NCI-H1417 treated with DMSO at 0.1 percent for 48 hours (cell line): ENCODE results near the gene BEST2.
"Not testable (repeated sequence)": the region's sequence is repeated elsewhere in the genome, so short reads cannot be mapped to it uniquely, and the experiment has no call there.

ENCODE experiments used
- DNase-seq: peaks from one replicate; lab custom pipeline; 2025; lab: John Stamatoyannopoulos, UW

BEST2 gene

GRCh38 chr19:12787458-12787857, 35.9 kb downstream of the BEST2 start:
- no peak for DNase-seq

GRCh38 chr19:12788042-12788681, 36.6 kb downstream of the BEST2 start:
- DNase-seq: no peak

DNA sequence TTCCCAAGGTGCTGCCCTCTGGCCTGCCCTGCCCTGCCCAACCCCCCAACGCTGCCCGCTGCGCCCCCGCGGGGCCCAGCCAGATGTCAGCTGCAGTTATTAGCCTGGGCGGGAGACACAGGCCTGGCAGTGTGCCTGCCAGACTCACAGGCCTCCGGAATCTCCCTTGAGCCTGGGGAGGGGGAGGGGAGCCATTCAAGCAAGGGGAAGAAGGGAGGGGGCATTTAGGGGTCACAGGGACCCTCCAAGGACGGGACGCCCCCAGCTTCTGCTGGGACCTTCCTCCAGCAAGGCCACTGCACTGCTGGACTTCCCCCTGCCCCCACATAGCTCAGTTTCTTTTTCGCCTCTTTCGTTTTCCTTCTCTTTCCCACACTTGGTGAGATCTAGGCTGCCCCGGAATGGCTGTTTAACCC, 37.1 kb downstream of the BEST2 start:
- peak; percentile 35 for DNase-seq

DNA sequence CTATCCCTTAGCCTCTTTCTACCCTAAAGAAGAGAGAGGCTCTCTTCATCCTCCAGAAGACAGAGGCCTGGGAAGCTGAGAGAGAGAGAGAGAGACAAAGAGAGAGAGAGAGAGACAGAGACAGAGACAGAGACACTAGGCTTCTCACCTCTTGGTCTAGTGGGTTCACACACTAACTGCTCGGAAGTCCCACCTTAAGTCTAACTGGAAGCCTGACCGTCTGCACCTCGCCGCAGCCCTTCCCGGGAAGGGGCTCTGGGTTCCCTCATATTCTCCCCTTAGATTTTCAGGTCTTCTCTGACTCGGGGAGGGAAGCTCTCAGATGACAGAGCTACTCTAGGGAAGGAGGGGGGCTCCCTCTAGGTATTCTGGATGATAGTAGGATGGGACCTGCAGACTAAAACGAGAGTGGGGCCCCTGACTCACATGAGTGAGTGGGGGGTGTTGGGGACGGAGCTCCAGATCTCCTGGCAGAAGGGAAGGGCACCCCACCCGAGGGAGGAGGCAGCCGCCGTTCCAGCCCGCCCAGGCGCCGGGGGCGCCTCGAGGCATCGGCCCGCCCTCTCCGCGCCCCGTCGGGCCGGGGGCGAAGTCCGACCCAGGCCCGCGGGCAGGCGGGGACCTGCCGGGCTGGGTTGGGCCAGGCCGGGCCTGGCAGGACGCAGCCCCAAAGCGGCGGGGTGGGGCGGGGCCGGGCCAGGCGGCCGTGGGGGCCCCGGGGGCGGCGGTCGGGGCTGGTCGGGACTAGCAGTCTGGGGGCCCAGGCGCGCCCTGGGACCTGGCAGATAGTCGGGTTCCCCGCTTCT, 37.7 kb downstream of the BEST2 start:
- no peak for DNase-seq

GRCh38 chr19:12789904-12790619, 38.5 kb downstream of the BEST2 start:
- DNase-seq: peak; percentile 63

- DNase-seq: no peak
Measured at GRCh38 chr19:12790628-12791344, 39.2 kb downstream of the BEST2 start.

DNA sequence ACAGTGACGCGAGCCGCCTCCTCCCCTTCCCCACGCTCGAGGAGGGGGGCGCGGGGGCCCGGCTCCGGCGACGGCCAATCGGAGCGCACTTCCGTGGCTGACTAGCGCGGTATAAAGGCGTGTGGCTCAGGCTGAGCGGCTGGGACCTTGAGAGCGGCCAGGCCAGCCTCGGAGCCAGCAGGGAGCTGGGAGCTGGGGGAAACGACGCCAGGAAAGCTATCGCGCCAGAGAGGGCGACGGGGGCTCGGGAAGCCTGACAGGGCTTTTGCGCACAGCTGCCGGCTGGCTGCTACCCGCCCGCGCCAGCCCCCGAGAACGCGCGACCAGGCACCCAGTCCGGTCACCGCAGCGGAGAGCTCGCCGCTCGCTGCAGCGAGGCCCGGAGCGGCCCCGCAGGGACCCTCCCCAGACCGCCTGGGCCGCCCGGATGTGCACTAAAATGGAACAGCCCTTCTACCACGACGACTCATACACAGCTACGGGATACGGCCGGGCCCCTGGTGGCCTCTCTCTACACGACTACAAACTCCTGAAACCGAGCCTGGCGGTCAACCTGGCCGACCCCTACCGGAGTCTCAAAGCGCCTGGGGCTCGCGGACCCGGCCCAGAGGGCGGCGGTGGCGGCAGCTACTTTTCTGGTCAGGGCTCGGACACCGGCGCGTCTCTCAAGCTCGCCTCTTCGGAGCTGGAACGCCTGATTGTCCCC, 39.9 kb downstream of the BEST2 start, which contains the start of gene JUNB:
JUNB (plus strand) TSS at position 142 of the 706 bp plus-strand sequence; CDS start at position 428, 286 bp downstream.
- peak; percentile 73 for DNase-seq

DNA sequence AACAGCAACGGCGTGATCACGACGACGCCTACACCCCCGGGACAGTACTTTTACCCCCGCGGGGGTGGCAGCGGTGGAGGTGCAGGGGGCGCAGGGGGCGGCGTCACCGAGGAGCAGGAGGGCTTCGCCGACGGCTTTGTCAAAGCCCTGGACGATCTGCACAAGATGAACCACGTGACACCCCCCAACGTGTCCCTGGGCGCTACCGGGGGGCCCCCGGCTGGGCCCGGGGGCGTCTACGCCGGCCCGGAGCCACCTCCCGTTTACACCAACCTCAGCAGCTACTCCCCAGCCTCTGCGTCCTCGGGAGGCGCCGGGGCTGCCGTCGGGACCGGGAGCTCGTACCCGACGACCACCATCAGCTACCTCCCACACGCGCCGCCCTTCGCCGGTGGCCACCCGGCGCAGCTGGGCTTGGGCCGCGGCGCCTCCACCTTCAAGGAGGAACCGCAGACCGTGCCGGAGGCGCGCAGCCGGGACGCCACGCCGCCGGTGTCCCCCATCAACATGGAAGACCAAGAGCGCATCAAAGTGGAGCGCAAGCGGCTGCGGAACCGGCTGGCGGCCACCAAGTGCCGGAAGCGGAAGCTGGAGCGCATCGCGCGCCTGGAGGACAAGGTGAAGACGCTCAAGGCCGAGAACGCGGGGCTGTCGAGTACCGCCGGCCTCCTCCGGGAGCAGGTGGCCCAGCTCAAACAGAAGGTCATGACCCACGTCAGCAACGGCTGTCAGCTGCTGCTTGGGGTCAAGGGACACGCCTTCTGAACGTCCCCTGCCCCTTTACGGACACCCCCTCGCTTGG, 40.7 kb downstream of the BEST2 start:
- DNase-seq: no peak

GRCh38 chr19:12792853-12793289, 41.3 kb downstream of the BEST2 start:
- DNase-seq: no peak

- peak; percentile 58 for DNase-seq
Measured at GRCh38 chr19:12793290-12794195, 42.0 kb downstream of the BEST2 start.

- DNase-seq: no peak
Measured at GRCh38 chr19:12794196-12794941, 42.8 kb downstream of the BEST2 start.

GRCh38 chr19:12794971-12795381, 43.4 kb downstream of the BEST2 start:
- DNase-seq: no peak

DNA sequence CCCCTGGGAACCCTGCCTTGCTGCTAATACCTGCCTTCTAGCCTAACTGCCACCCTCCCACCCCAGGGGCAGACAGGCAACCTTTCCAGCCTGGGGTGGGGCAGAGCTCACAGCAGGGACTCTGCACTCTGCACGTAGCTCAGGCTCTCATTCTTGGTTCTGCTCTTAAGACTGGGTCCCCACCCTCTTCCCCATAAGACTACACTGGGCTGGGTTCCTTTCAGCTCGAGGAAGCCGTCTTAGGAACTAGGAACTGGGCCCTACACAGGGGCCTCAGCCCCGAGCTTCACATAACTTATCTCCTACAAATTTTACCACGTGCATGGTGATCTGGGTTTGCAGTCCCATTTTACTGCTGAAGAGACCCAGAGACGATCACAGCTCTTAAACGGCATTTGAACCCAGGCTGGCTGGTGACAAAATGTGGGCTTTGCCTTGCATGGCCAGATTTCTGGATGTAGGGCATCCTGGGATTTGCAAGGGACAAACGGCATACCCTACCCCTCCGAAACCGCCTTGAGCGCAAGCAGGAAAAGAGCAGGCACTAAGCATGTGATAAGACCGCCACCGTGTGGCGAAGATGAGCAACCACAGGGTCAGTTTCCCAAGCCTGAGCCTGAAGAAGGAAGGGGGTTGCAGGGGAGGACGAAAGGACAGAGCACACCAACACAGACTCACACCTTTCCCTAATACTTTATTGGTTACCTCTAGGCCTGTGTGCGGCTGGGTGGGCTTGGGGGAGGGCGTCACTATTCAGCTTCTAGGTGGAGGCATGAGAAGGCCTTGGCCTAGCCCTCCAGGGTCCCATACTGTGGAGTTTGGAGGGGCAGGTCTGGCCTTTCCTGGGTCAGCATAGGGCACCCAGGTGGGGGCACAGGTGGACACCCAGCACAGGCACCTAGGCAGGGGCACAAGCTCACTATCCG, 44.8 kb downstream of the BEST2 start:
- DNase-seq: peak; percentile 48

DNA sequence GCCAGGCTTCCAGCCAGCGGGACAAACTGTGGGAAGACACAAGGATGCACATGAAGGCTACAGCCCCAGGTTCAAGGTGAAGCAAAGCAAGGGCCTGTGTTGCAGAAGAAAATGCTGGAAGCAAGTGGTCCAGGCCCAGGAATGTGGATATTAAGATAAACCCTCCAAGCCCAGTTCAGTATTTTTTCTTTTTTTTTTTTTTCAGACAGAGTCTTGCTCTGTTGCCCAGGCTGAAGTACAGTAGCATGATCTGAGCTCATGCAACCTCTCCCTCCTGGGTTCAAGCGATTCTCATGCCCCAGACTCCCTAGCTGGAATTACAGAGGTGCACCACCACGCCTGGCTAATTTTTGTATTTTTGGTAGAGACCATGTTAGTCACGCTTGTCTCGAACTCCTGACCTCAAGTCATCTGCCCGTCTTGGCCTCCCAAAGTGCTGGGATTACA, 45.6 kb downstream of the BEST2 start:
- no peak for DNase-seq

DNA sequence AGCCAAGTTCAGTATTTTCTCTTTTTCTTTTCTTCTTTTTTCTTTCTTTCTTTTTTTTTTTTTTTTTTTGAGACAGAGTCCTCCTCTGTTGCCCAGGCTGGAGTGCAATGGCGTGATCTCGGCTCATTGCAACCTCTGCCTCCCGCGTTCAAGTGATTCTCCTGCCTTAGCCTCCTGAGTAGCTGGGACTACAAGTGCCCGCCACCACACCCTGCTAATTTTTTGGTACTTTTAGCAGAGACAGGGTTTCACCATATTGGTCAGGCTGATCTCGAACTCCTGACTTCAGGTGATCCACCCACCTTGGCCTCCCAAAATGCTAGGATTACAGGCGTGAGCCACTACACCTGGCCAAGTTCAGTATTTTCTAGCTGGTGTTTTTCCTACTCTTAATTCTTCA, 46.0 kb downstream of the BEST2 start:
- not testable (repeated sequence) for DNase-seq

GRCh38 chr19:12799742-12800465, 48.3 kb downstream of the BEST2 start:
- no peak for DNase-seq

DNA sequence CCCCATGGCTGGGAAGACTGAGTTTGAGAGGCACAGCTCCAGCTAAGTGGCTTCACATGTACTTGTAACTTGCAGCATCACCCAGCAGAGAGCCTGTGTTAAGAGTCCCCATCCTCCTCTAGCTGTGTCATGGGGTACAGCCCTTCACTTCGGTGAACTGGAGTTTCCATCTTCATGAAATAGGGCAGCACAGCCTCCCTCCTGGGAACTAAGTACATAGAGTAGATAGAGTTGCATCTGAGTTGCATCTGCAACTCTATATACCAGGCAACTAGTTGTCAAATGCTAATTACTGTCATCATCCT, 48.8 kb downstream of the BEST2 start:
- DNase-seq: no peak
